ENCODE measurements around the gene THBD.
A peak's percentile ranks its signal among the peaks of the same experiment; 100 is the strongest.

The THBD gene

GRCh38 chr20:23049201-23050075, at the start of gene THBD:
TSS of gene THBD (minus strand) at chr20:23049672. CDS start at chr20:23049504, 168 bp downstream.
- DNase-seq, result peak; percentile 29

- DNase-seq, result no peak
Observed at GRCh38 chr20:23097636-23098580, 48.4 kb upstream of the THBD start.

GRCh38 chr20:23096986-23097520, 47.6 kb upstream of the THBD start:
- no peak for DNase-seq

GRCh38 chr20:23096097-23096496, 46.6 kb upstream of the THBD start:
- no peak for DNase-seq

- DNase-seq, result no peak
Observed at GRCh38 chr20:23095499-23095898, 46.0 kb upstream of the THBD start.

GRCh38 chr20:23094927-23095326, 45.5 kb upstream of the THBD start:
- no peak for DNase-seq

GRCh38 chr20:23094213-23094896, 44.9 kb upstream of the THBD start:
- no peak for DNase-seq

- no peak for DNase-seq
Observed at GRCh38 chr20:23093613-23094012, 44.1 kb upstream of the THBD start.

GRCh38 chr20:23092861-23093495, 43.5 kb upstream of the THBD start:
- DNase-seq, result no peak

GRCh38 chr20:23092384-23092756, 42.9 kb upstream of the THBD start:
- no peak for DNase-seq

GRCh38 chr20:23091721-23092383, 42.4 kb upstream of the THBD start:
- no peak for DNase-seq

- no peak for DNase-seq
Observed at GRCh38 chr20:23090878-23091277, 41.4 kb upstream of the THBD start.

GRCh38 chr20:23090147-23090546, 40.7 kb upstream of the THBD start:
- DNase-seq, result no peak

- no peak for DNase-seq
Observed at GRCh38 chr20:23088866-23089265, 39.4 kb upstream of the THBD start.

- DNase-seq, result no peak
Observed at GRCh38 chr20:23087587-23088251, 38.2 kb upstream of the THBD start.

GRCh38 chr20:23086931-23087411, 37.5 kb upstream of the THBD start:
- no peak for DNase-seq

GRCh38 chr20:23086056-23086566, 36.6 kb upstream of the THBD start, which contains the start of gene CD93:
TSS of gene CD93 (minus strand) at chr20:23086324. CDS start at chr20:23086192, 132 bp downstream.
- peak; percentile 57 for DNase-seq

- DNase-seq, result peak; percentile 21
Observed at GRCh38 chr20:23085436-23086055, 36.1 kb upstream of the THBD start.

GRCh38 chr20:23084845-23085365, 35.4 kb upstream of the THBD start:
- no peak for DNase-seq

Measured in GF-D8 (cell line).